ENCODE data around the gene KRTAP5-5. TPM values are rescaled to one million over a fixed set of nuclear protein-coding genes. Genes with fewer than 3 reads are reported as not detected.

The KRTAP5-5 gene
- total and polyA plus RNA-seq, 2 of the 13 experiments (the other 11 are each of a cell fraction or from before 2014, with no cell fraction given), result not detected

DNA sequence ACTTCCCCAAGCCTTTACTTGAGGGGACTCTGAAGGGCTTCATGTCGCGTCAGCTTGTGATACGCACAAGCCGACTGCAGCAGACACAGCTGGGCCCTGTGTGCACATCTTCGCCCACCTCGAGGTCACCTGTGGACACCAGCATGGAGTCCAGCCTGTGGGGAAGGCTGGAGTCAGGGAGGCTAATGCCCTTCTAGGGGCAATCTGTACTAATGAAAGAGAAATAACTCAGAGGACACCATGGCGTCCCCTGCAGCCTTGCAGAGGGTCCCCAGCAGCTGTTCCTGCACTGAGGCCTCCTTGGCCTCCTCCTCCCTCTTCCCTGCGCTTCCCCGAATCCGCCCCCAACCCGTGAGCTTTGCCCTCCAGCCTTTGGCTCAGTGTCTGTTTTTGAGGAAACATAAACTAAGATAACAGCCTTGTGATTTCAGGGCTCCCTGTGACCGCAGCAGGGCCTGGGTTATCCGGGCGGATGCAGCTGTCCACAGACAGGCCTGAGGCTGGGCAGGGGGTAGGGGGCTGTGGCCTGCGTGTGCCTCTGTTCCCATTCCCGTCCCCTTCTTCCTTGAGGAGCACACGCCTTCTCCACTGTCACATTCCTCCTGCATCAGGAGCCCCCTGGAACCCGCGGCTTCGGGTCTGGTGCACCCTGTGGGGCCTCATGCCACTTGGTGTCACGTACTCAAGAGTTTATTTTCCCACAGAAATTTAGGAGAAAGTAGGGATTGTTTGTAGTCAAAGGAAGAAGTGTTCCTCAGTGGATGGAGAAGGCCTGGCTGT lies 25.0 kb downstream of the KRTAP5-5 start (continued):
- peak in 1 of 2 experiments; percentile 39; a peak in 1 of 4 replicates for TF ChIP-seq HMGXB4 (CRISPR knock-in tag; IDR thresholded peaks at IDR 0.05; ENCODE audit: borderline replicate concordance in 1 of 2, low read depth in 1 of 2)
- TF ChIP-seq MAFF (IDR thresholded peaks at IDR 0.05; ENCODE audit: low read depth, low read length), result no peak
- TF ChIP-seq, protein P1, sequence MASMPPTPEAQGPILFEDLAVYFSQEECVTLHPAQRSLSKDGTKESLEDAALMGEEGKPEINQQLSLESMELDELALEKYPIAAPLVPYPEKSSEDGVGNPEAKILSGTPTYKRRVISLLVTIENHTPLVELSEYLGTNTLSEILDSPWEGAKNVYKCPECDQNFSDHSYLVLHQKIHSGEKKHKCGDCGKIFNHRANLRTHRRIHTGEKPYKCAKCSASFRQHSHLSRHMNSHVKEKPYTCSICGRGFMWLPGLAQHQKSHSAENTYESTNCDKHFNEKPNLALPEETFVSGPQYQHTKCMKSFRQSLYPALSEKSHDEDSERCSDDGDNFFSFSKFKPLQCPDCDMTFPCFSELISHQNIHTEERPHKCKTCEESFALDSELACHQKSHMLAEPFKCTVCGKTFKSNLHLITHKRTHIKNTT (CRISPR knock-in tag; IDR thresholded peaks at IDR 0.05), result no peak
- 0 out of 2 replicates have a peak, but pooled peaks have one; percentile 8 for TF ChIP-seq ZNF619 (CRISPR knock-in tag; IDR thresholded peaks at IDR 0.05)
- peak; percentile 75; the same call in 1 of the 2 replicates for TF ChIP-seq FOXC1 (CRISPR knock-in tag; IDR thresholded peaks at IDR 0.05; ENCODE audit: borderline replicate concordance)
- TF ChIP-seq RERE (CRISPR knock-in tag; IDR thresholded peaks at IDR 0.05; ENCODE audit: low read depth), result peak; percentile 17; the same call in 1 of the 2 replicates
- 0 out of 2 replicates have a peak, but pooled peaks have one; percentile 38 for TF ChIP-seq ZNF264 (CRISPR knock-in tag; IDR thresholded peaks at IDR 0.05)
- TF ChIP-seq, protein P2, sequence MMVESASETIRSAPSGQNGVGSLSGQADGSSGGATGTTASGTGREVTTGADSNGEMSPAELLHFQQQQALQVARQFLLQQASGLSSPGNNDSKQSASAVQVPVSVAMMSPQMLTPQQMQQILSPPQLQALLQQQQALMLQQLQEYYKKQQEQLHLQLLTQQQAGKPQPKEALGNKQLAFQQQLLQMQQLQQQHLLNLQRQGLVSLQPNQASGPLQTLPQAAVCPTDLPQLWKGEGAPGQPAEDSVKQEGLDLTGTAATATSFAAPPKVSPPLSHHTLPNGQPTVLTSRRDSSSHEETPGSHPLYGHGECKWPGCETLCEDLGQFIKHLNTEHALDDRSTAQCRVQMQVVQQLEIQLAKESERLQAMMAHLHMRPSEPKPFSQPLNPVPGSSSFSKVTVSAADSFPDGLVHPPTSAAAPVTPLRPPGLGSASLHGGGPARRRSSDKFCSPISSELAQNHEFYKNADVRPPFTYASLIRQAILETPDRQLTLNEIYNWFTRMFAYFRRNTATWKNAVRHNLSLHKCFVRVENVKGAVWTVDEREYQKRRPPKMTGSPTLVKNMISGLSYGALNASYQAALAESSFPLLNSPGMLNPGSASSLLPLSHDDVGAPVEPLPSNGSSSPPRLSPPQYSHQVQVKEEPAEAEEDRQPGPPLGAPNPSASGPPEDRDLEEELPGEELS (CRISPR knock-in tag; IDR thresholded peaks at IDR 0.05), result peak; percentile 82
- TF ChIP-seq ZNF878 (CRISPR knock-in tag; IDR thresholded peaks at IDR 0.05), result peak; percentile 68; the same call in 1 of the 2 replicates
- TF ChIP-seq, protein P3, sequence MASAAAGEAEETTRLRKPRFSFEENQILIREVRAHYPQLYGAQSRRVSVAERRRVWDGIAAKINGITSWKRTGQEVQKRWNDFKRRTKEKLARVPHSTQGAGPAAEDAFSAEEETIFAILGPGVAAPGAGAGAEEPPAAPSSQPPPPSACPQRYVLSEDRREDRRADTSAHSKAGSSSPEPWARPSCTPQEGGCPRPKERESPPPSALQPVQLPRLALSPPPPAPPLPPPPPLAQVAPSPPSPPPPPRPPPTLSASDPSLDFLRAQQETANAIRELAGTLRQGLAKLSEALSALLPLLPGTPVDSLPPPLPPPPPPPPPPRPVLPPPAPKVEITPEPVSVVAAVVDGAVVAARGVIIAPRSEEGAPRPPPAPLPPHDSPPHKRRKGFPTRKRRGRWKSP (CRISPR knock-in tag; IDR thresholded peaks at IDR 0.05), result 0 out of 2 replicates have a peak, but pooled peaks have one; percentile 26
- no peak for TF ChIP-seq ZNF7 (CRISPR knock-in tag; IDR thresholded peaks at IDR 0.05)
- TF ChIP-seq RCOR2 (CRISPR knock-in tag; IDR thresholded peaks at IDR 0.05), result 0 out of 2 replicates have a peak, but pooled peaks have one; percentile 30
- no peak for TF ChIP-seq GTF3A (CRISPR knock-in tag; conservative IDR thresholded peaks at IDR 0.05)
- TF ChIP-seq RARA (CRISPR knock-in tag; IDR thresholded peaks at IDR 0.05), result peak; percentile 87
- no peak for TF ChIP-seq ZNF790 (CRISPR knock-in tag; IDR thresholded peaks at IDR 0.05; ENCODE audit: borderline replicate concordance)
- TF ChIP-seq HNRNPL (IDR thresholded peaks at IDR 0.05; ENCODE audit: low read depth, low read length), result 0 out of 2 replicates have a peak, but pooled peaks have one; percentile 34
